Activated T-helper 17 cell treated with anti-CD3 and anti-CD28 coated beads, Interleukin-2, amount 50 U/mL, for 72 hours (primary cell): ENCODE data around the gene RAB31. TPM values are rescaled to one million over a fixed set of nuclear protein-coding genes. Genes with fewer than 3 reads are reported as not detected.

Experiments used
- ATAC-seq: fragments of 150-1000 bp; cut with Tn5 transposase; replicated peaks from 2 replicates; pipeline ENCODE4 v1.10.0; 2021; ENCODE audit warnings: mild to moderate bottlenecking, moderate library complexity
- H3K27ac Mint-ChIP-seq: one replicate; pipeline ENCODE4 v1.8.0; 2022; ENCODE audit warnings: mixed read lengths
- H3K27me3 Mint-ChIP-seq: one replicate; pipeline ENCODE4 v1.8.0; 2022; ENCODE audit warnings: mixed read lengths
- H3K36me3 Mint-ChIP-seq: one replicate; pipeline ENCODE4 v1.8.0; 2022; ENCODE audit warnings: low read depth, mild to moderate bottlenecking, mixed read lengths
- H3K4me1 Mint-ChIP-seq: one replicate; pipeline ENCODE4 v1.8.0; 2022; ENCODE audit warnings: mixed read lengths
- H3K4me3 Mint-ChIP-seq: one replicate; pipeline ENCODE4 v1.8.0; 2022; ENCODE audit warnings: mild to moderate bottlenecking, mixed read lengths
- H3K9me3 Mint-ChIP-seq: one replicate; pipeline ENCODE4 v1.8.0; 2022; ENCODE audit warnings: mixed read lengths
- total RNA-seq, 2 donors: library from RNA; stranded (reverse); gene quantifications; one replicate each; pipeline ENCODE4 v1.2.3, GENCODE V29; 2022

Gene RAB31
- total RNA-seq, 2 donors from 2014 or later = 0.08 to 0.69 TPM

DNA sequence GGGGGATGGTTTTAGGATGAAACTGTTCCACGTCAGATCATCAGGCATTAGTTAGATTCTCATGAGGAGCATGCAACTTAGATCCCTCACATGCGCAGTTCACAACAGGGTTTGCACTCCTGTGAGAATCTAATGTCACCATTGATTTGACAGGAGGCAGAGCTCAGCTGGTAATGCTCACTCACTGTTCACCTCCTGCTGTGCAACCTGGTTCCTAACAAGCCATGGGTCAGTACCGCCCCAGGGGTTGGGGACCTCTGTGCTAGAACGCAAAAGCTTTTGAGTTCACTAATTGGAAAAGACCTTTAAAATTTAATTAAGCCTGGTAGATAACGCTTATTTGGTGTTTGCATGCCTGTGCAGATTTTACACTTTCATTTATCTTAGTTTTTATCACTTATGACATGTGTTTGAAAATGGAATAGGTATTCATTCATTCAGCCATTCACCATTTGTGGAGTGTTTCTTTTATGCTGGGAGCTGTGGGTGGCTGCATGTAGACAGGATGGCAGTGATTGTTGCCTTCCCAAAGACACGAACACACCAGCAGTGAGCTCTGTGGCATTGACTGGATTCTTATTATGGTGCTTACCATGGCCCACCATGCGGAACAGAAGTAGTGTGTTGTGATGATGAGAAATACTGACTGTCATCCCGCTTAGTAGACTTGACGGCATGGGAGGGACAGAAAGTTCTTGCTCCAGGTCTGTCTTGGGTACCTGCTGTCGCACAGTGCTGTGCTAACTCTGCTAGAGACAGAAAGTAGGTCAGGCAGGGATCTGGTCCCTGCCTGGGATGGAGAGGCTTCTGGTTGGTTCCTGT, 6.4 kb downstream of the RAB31 start:
- H3K36me3 Mint-ChIP-seq = no peaks in the 10 kb centered on the region
- no peak for ATAC-seq
- H3K4me3 Mint-ChIP-seq = no peak overlapping the region
- H3K27ac Mint-ChIP-seq = no peak overlapping the region
- no peaks in the 10 kb centered on the region for H3K9me3 Mint-ChIP-seq
- H3K27me3 Mint-ChIP-seq = peaks cover 64% of the 10 kb centered on the region
- peaks cover 4% of the 10 kb centered on the region for H3K4me1 Mint-ChIP-seq

DNA sequence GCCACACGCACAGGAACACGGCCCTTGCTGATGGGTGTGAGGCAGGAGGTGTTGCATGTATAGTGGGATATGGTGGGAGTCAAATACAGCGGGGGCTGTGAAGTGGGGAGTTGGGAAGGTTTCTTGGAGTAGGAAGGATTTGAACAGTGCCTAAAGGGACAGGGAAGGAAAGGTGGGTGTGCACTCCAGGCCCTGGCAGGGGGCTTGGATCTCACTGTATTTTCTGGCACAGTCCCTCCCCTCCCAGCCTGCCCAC, 6.9 kb downstream of the RAB31 start:
- no peak for ATAC-seq
- peaks cover 60% of the 10 kb centered on the region for H3K27me3 Mint-ChIP-seq
- H3K27ac Mint-ChIP-seq = no peak overlapping the region
- no peak overlapping the region for H3K4me3 Mint-ChIP-seq
- H3K4me1 Mint-ChIP-seq = peaks cover 4% of the 10 kb centered on the region
- no peaks in the 10 kb centered on the region for H3K9me3 Mint-ChIP-seq
- no peaks in the 10 kb centered on the region for H3K36me3 Mint-ChIP-seq

DNA sequence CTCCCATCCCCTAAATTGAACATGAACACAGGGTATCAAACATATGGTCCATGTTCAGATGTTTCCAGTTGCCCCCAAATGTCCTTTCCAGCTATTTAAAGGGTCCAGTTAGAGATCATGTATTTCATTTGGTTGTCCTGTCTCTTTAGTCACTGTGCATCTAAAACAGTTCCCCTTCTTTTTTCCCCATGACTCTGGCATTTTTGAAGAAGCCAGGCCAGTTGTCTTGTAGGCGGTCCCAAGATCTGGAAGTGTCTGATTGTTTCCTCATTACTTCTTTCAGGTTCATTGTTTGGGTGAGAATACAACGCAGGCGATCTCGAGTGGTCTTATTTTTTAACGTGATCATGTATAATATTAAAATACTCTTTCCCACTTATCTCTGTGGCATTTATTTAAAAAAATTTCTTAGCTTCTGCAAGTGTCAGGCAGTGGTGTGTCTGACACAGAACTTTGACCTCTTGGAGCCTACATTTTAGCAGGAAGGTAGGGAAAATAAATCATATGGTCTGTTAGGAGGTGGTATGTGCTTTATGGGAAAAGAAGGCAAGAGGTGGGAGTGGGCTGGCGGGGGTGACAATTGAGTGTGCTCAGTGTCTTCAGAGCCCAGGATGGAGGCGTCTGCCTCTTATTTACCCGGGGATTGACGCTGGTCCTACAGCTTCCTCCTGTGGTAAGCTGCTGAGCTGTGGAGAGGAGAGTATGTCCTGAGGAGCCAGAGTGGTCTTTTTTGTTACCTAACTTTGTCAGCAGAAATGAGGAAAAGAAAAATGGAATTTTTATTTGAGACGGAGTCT, 8.1 kb downstream of the RAB31 start:
- Mint-ChIP-seq H3K27me3 (peaks cover 61% of the 10 kb centered on the region), H3K4me3 (no peak overlapping the region)

DNA sequence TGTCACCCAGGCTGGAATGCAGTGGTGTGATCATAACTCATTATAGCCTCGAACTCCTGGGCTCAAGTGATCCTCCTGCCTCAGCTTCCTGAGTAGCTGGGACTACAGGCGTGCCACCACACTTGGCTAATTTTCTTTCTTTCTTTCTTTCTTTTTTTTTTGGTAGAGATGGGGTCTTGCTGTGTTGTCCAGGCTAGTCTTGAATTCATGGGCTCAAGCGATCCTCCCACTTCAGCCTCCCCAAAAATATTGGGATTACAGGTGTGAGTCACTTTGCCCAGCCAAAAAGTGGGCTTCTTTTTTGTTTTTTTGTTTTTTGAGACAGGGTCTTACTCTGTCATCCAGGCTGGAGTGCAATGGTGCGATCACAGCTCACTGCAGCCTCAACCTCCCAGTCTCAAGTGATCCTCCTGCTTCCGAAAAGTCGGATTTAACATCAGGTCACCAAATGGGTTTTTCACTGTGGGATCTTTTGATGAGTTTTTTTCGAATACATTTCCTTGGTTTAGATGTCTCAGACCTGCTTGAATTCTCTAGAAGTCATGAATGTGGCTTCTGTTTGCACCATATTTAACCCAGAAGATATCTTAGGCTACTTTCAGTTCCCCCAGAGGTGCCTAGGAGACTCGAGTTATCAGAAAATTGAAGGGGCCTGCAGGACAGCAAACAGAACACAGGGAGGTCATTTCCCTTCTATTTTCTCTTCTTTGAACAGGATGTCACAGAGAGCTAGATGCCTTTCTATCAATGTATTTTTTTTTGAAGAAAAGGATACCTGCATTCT, 8.9 kb downstream of the RAB31 start:
- Mint-ChIP-seq H3K27me3 (peaks cover 63% of the 10 kb centered on the region), H3K27ac (no peak overlapping the region), H3K4me3 (no peak overlapping the region), H3K4me1 (peaks cover 4% of the 10 kb centered on the region), H3K9me3 (no peaks in the 10 kb centered on the region), H3K36me3 (no peaks in the 10 kb centered on the region)
- no peak for ATAC-seq

More for the DNA sequence above, 8.1 kb downstream of the RAB31 start:
- H3K9me3 Mint-ChIP-seq = no peaks in the 10 kb centered on the region
- peaks cover 4% of the 10 kb centered on the region for H3K4me1 Mint-ChIP-seq
- no peaks in the 10 kb centered on the region for H3K36me3 Mint-ChIP-seq
- ATAC-seq = no peak
- no peak overlapping the region for H3K27ac Mint-ChIP-seq

DNA sequence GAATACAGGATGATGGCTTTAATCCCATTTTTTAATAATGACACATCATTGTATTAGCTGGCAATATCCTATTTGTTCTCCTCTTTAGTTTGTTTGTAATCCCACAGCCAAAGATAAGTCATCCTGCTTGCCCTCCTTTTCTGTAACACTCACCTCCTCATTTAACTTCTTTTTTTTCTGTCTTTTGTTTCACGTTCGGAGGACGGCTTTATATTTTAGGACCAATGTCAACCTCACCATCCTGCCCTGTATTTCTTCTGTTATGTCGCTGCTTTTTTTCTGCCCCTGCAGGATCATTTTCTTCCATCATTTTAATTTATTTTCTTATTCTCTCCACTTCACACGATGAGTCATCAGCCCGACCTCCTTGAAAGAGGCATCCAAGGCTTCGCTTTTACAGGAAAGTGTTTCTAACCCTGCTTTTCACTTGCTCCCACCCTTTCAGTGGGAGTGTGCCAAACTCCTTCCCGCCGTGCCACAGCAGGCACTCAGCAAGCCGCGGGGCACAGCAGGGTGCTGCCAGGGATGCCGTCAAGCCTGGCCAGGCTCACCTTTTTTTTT, 11.4 kb downstream of the RAB31 start:
- Mint-ChIP-seq H3K9me3 (no peaks in the 10 kb centered on the region), H3K27me3 (peaks cover 52% of the 10 kb centered on the region), H3K27ac (no peak overlapping the region)

DNA sequence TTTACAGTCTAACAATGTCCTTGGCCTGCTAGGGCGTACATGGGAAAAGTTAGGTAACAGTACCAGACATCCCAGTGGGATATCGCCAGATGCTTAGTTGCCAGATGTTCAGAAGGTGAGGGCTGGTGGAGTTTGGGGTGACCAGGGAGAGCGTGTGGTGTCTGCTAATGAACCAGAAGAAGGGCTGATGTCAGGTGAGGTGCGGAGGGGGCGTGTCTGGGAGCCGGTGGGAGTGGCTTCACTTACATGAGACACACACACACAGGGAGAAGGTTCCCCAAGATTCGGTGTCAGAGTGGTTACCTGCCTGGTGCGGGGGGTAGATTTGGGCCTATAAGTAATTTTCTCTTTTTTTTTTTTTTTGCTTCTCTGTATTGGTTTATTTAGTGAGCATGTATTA, 12.2 kb downstream of the RAB31 start:
- ATAC-seq = no peak
- H3K4me3 Mint-ChIP-seq = no peak overlapping the region
- H3K9me3 Mint-ChIP-seq = no peaks in the 10 kb centered on the region
- H3K27ac Mint-ChIP-seq = no peak overlapping the region
- no peaks in the 10 kb centered on the region for H3K36me3 Mint-ChIP-seq
- H3K27me3 Mint-ChIP-seq = peaks cover 45% of the 10 kb centered on the region
- no peaks in the 10 kb centered on the region for H3K4me1 Mint-ChIP-seq

More for the DNA sequence above, 11.4 kb downstream of the RAB31 start:
- Mint-ChIP-seq H3K36me3 (no peaks in the 10 kb centered on the region), H3K4me1 (no peaks in the 10 kb centered on the region), H3K4me3 (no peak overlapping the region)
- ATAC-seq = no peak

DNA sequence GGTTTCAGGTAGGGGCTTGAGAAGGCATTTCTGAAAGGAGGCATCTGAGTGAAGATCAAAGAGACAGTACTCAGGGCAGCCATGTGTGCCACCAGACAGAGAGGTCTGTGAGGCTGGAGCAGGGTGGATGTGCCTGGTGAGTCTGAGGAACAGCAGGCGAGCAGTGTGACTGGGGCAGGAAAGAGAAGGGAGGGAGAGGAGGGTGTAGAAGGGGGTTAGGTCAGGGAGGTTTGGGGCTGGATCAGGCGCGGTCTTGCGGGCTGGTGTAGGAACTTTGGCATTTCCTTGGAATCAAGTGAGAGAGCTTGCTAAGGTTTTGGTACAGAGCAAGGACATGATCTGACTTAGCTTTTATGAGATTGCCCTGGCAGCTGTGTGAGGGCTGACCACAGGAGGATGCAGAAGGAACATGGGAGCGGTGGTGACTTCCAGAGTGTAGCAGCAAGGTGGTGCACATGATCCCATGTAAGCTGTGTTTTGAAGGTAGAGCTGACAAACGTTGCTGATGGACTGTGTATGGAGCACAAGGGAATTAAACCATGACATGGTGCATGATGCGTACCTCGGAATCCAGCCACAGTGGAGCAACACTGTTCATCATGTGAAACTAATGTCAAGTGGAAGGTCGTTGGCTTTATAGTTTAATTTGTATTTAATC, 13.9 kb downstream of the RAB31 start:
- Mint-ChIP-seq H3K9me3 (no peaks in the 10 kb centered on the region), H3K27me3 (peaks cover 40% of the 10 kb centered on the region), H3K4me1 (no peaks in the 10 kb centered on the region), H3K27ac (no peak overlapping the region), H3K4me3 (no peak overlapping the region), H3K36me3 (no peaks in the 10 kb centered on the region)
- ATAC-seq = no peak

DNA sequence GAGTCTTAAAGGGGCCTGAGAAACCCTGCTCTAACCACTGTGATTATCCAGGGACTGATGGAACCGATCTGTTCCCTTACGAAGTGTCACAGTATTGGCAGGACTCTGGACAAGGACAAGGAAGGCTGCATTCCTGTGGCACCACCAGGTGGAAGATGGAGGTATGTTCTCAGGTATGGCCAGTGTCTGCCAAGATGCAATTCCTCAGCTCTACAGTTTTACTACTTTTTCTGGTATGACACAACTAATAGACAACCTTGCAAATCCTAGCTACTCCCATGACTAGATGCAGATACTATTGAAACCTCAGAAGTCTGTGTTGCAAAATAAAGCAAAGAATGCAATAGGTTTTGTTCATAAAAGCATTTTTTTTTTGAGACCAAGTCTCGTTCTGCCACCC, 14.6 kb downstream of the RAB31 start:
- Mint-ChIP-seq H3K27me3 (peaks cover 34% of the 10 kb centered on the region), H3K4me3 (no peak overlapping the region), H3K36me3 (no peaks in the 10 kb centered on the region), H3K27ac (no peak overlapping the region), H3K4me1 (no peaks in the 10 kb centered on the region), H3K9me3 (no peaks in the 10 kb centered on the region)
- ATAC-seq = no peak

DNA sequence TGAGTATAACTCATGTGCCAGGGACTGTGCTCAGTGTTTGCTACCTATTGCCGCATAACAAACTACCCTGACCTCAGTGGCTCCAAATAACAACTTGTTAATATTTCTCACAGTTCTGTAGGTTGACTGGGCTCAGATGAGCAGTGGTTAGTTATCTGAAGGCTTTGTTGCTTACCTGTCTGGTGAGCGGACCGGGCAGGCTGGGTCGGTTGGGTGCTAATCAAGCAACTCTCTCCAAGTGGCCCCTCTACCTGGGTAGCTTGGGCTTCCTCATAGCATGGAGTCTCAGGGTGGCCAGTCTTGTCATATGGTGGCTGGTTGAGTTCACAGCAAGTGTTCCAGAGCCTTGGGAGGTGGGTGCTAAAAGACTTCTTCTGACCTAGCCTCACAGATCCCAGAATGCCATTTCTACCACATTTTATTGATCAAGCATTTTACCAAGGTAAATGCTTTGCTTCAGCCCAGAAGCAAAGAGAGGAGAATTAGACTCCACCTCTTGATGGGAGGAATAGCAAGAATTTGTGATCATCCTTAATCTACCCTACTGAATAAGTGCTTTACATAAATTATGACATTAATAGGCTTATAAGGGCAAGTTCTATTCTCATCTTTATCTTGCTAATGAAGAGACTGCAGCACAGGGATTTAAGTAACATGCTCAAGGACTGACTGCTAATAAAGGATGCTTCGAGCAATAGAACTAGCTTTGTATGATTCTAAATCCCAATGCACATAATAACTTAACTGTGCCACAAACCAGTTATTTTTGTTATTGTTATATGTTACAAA, 16.9 kb downstream of the RAB31 start:
- no peak overlapping the region for H3K27ac Mint-ChIP-seq
- no peak overlapping the region for H3K4me3 Mint-ChIP-seq
- H3K36me3 Mint-ChIP-seq = no peaks in the 10 kb centered on the region
- peaks cover 28% of the 10 kb centered on the region for H3K27me3 Mint-ChIP-seq
- ATAC-seq = no peak
- H3K4me1 Mint-ChIP-seq = no peaks in the 10 kb centered on the region
- no peaks in the 10 kb centered on the region for H3K9me3 Mint-ChIP-seq

DNA sequence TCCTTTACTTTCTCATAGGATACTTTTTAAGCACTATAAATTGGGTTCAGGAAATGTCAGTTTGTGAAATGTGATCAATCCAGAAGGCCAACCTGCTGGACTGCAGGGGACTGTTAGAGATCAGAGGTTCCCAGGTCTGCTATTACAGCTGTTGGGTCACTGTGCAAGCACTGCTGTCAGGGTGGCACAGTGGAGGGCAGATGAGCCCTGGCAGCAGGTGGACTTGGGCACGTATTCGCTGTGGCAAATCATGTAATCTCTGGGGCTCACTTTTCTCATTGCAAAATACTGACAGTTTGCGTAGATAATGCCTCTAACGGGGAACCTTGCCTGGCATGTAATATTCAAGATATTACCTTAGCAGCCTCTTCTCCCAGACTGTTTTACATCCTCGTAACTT, 18.1 kb downstream of the RAB31 start:
- no peaks in the 10 kb centered on the region for H3K4me1 Mint-ChIP-seq
- ATAC-seq = no peak
- no peak overlapping the region for H3K4me3 Mint-ChIP-seq
- peaks cover 24% of the 10 kb centered on the region for H3K27me3 Mint-ChIP-seq
- H3K9me3 Mint-ChIP-seq = no peaks in the 10 kb centered on the region
- H3K27ac Mint-ChIP-seq = no peak overlapping the region
- no peaks in the 10 kb centered on the region for H3K36me3 Mint-ChIP-seq

DNA sequence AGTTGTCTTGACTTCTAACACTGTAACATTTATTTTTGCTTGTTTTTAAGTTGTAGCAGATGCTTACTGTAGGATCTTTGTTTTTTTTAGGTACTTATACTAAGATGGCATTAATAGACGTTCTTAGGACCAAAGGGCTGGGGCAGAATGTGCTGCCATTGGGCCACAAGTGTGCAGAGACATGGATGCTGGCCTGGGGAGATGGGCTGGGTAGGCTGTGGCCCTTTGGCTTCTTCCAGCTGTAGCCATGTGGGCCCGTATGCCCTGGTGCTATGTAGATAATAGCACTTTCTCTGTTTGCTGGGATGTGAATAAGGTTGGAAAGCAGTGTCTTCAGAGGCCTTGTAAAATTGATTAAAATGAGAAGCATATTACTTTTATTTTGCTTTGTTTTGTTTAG, 18.8 kb downstream of the RAB31 start:
- H3K27ac Mint-ChIP-seq = no peak overlapping the region
- H3K4me1 Mint-ChIP-seq = no peaks in the 10 kb centered on the region
- H3K36me3 Mint-ChIP-seq = no peaks in the 10 kb centered on the region
- no peaks in the 10 kb centered on the region for H3K9me3 Mint-ChIP-seq
- no peak for ATAC-seq
- H3K4me3 Mint-ChIP-seq = no peak overlapping the region
- H3K27me3 Mint-ChIP-seq = peaks cover 18% of the 10 kb centered on the region

DNA sequence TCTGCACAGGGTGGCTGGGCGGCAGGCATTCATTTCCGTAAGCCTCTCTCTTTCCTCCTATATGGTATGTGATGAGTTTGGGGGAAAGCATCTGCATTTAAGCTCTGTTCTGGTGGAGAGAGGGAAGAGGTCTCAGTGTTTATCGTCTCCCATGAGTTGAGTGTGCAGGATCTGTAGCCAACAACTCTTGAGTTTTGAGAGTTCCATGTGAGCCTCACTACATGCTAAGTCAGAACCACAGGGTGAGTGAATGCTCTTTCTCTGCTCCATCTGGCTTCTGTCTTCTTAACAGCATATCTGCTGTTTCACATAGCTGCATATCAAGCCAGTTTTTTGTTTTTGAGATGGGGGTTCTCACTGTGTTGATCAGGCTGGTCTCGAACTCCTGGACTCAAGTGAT, 22.7 kb downstream of the RAB31 start:
- H3K27ac Mint-ChIP-seq = no peak overlapping the region
- no peak for ATAC-seq
- peaks cover 21% of the 10 kb centered on the region for H3K27me3 Mint-ChIP-seq
- no peaks in the 10 kb centered on the region for H3K9me3 Mint-ChIP-seq
- no peaks in the 10 kb centered on the region for H3K4me1 Mint-ChIP-seq
- H3K36me3 Mint-ChIP-seq = no peaks in the 10 kb centered on the region
- H3K4me3 Mint-ChIP-seq = no peak overlapping the region

DNA sequence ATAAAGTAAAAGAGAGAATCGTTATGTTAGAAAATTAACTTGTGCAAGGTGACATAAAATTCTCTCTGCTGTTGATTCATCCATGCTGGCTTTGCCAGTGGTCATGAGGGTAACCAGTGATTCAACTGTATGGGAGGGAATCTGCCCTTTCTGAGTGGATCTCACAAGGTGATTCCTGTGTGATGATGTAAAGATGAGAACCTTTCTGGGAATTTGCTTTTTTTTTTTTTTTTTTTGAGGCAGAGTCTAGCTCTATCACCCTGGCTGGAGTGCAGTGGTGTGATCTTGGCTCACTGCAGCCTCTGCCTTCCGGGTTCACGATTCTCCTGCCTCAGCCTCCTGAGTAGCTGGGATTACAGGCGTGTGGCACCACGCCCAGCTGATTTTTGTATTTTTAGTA, 23.3 kb downstream of the RAB31 start:
- Mint-ChIP-seq H3K36me3 (no peaks in the 10 kb centered on the region), H3K9me3 (no peaks in the 10 kb centered on the region), H3K4me3 (no peak overlapping the region), H3K27me3 (peaks cover 20% of the 10 kb centered on the region), H3K27ac (no peak overlapping the region), H3K4me1 (no peaks in the 10 kb centered on the region)
- ATAC-seq = no peak
